DND-41 (cell line): Measurements from ENCODE around the gene GPR27.

Source experiments
- CTCF ChIP-seq: IDR thresholded peaks from 2 replicates; pipeline ENCODE4 v1.5.1; 2012; ENCODE audit warnings: borderline replicate concordance, low read length, moderate library complexity, mild to moderate bottlenecking; ENCODE audit not compliant: poor library complexity, severe bottlenecking; ENCODE audit errors: extremely low read depth
- EZH2 ChIP-seq: IDR thresholded peaks from 3 replicates; pipeline ENCODE4 v1.6.1; 2012; ENCODE audit warnings: borderline replicate concordance, low read depth, mild to moderate bottlenecking, moderate library complexity, low read length, inconsistent platforms; ENCODE audit not compliant: severe bottlenecking

GRCh38 chr3:71732637-71733036, 21.0 kb upstream of the GPR27 start:
- no peak for TF ChIP-seq CTCF
- no peak for TF ChIP-seq EZH2
